T-helper 22 cell (primary cell): ENCODE results near the gene ABCC11.

Source experiments
- DNase-seq: peaks from one replicate; pipeline ENCODE4 v3.0.0-alpha.2; 2020; ENCODE audit warnings: low read depth

The ABCC11 gene

DNA sequence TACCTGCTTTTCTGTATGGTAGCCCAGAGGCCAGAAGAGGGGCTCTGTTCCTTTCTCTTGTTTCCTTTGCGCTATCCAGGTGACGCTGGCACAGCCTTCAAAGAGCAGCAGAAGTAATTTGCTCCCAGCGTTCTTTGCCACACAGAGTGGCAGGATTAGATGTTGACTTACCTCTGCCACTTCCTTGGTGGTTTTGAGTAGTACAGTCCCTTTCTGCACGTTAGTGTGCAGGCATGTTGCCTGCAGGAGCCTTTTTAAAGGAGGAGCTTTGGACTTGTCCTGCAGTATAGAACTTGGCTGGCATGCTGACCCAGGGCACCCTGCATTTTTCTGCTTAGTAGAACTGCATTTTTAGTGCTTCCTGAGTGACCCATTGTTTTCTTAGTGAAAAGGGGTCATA, at the start of gene ABCC11:
ABCC11 (minus strand) TSS at position 229 of the 400 bp plus-strand sequence. CDS start 15,618 bp downstream, outside the sequence.
- no peak for DNase-seq

DNA sequence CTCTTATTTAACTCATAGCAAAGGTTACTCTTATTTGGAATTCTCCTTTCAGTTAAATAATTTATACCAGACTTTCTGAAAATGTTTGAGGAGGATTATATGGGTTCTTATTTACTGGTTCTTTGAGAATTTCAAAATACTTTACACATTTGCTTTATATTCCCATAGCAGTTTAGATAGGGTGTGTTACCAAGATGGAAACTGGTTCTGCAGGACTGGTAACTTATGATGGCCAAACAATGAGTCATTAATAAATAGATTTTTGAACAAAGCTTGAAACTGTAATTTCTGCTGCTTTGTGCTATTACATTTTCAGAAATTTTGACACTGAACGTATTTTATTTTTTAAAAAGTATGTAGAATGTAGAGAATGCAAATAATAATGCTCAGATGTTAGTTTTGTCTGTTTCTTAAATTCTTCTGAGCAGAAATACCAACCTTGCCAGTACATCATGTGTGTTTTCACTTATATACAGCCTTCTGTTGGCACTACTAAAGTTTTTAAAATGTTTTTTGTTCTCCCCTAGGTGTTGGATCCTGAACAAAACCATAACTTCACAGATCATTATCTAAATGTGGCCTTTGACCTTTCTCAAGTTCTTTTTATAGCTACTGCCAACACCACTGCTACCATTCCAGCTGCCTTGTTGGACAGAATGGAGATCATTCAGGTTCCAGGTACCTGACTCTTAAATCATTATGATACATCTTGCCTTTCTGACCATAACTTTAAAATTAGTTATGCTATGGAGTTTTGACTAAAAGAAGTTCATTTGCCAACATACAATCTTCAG, 48.3 kb upstream of the ABCC11 start:
- no peak for DNase-seq

DNA sequence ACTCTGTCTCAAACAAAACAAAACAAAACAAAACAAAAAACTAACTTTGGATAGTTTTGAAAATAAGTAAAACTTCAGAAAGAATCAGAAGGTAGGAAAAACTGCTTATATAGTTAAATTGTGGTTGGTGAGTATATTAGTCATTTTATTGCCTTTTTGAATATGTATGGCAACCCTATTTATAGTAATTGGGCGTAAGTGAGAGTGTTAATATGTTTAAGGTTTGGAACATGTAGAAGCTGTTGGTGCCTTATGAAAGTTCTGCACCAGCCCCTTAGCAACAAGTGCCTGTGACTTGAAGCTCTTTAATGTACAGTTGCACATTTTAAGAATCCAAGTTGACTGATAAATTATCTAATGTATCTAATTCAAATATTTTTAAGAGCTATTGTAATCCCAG, 47.4 kb upstream of the ABCC11 start:
- DNase-seq: no peak

DNA sequence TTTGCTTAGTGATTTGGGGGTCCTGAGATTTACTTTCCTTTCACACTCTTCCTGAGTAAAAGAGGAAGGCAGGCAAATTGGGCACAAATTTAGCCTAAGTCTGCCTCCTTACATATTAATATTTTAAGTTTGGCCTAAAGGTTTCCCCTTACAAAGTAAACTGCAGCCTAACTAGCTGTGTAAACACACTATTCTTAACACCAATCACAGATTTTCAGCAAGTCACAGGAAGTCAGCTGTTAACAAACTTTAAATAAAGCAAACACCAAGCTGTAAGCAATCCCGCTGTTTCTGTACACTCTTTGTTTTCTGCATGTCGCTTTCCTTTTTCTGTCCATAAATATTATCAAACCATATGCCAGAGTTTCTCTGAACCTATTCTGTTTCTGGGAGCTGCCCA, 45.1 kb upstream of the ABCC11 start:
- DNase-seq: no peak

DNA sequence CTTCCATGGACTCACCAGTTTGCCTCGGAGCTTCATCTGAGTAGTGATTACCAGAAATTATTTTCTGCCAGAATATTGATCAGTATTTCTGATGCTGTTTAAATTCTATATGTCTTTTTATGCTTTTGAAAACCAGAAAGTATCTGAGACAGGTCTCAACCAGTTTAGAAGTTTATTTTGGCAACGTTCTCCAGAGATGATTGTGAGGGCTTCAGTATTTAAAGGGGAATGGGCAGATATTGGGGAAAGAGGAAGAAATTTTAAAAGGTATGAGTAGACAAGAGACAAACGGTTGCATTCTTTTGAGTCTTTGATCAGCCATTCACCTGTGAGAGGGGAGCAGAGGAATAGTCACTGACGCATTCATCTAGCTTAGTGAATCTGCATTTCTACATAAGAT, 44.4 kb upstream of the ABCC11 start:
- DNase-seq: no peak

DNA sequence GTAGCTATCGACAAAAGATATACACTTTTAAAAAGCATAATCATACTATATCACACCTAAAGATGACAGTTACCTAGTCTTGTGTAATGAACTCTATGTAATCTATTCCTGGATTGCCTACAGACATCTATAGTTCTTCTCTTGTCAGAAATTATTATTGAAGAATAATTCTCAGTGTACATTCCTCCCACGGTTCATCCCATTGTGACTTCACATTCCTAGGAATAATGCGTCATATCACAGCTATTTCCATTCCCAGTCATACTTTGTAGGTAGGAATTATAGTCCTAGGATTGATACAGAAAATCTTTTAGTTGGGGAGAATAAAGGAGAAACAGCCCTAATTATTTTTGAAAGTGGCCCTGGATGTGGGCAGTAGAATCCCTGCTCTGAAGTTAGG, 44.0 kb upstream of the ABCC11 start:
- no peak for DNase-seq

DNA sequence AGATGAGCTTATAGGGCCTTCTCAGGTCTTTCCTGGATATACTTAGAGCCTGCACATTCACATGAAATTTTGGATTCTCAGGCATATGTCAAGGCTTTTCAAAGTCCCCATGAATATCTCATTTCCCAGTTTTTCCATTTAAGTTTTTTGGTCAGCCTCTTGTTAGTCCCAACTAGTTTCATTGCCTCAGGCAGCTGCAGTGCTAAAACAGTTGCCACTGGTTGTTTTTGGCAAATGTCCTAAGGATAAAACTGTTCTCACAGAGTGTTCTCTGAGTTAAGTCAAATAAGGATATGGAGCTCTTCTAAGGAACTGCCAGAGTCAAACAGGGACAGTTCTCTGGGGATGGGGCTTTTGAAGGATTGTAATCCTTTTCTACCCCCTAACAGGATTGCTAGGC, 39.9 kb upstream of the ABCC11 start:
- DNase-seq: no peak

DNA sequence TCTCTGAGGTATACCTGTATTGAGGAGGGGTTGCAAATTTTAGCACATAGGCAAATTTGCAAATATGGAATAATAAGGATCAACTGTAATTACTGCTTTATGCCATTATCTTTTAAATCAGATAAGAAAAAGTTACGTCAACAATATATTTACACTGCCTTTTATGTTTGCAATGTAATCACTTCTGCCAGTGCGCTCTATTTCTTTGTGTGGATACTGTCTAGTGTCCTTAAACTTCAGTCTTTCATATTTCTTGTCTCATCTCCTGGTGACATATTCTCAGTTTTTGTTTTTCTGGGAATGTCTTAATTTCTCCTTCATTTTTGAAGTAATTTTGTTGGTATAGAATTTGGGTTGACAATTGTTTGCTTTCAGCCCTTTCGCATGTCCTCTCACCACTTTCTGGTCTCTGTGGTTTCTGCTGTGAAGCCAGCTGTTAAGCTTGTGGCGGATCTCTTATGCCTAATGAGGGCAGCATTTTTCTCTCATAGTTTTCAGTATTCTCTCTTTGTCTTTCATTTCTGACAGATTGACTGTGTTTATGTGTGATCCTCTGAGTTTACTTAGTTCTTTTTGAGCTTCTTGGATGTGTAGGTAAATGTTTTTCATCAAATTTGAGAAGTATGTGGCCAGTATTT, 37.6 kb upstream of the ABCC11 start:
- no peak for DNase-seq

DNA sequence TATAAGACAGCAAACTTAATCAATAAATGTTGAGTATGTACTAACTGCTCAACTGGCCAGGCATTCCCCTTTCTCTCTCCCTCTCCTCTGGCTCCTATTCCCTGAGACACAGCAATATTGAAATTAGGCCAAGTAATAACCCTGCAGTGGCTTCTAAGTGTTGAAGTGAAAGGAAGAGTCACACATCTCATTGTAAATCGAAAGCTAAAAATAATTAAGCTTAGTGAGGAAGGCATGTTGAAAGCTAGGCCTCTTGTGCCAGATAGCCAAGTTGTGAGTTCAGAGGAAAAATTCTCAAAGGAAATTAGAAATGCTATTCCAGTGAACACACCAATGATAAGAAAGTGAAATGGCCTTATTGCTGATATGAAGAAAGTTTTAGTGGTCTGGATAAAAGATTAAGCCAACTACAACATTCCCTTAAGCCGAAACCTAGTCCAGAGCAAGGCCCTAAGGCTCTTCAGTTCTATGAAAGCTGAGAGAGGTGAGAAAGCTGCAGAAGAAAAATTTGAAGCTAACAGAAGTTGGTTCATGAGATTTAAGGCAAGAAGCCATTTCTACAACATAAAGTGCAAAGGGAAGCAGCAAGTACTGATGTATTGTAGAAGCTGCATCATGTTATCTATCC, 35.4 kb upstream of the ABCC11 start:
- no peak for DNase-seq

DNA sequence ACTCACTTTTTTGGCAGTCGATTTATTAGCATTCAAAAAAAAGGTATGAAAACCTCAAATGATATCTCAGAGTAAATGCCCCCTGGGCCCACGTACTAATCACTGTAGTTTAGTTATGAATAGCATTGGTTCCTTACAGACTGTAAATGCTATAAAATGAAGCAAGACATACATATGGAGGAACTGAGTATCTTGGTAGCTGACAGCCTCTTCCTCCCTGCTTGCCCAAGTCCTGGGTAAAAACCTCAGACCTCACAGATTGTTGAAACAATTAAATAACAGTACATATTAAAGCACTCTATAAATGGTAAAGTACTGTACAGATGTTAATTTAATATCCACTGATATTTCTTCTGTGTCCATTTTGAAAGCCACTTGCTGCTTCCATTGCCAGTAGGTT, 33.2 kb upstream of the ABCC11 start:
- DNase-seq: no peak

DNA sequence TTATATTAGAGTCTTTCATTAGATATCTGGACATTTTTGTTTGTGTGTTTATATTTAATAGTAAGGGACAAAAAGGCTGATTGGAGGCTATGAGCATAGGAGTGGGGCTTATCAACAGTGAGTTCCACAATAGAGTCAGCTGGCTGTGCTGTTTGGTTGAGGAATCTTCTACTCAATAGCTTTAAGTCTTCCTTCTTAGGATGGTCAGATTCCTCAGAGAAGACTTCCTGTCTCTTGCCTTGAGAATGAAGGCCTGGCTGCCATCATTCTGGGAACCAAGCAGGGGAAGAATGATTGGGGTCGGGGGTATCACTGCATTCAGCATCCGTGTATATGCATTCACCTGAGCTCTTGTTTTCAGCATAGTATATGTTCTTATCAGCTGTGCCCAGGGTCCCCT, 31.9 kb upstream of the ABCC11 start:
- DNase-seq: no peak

DNA sequence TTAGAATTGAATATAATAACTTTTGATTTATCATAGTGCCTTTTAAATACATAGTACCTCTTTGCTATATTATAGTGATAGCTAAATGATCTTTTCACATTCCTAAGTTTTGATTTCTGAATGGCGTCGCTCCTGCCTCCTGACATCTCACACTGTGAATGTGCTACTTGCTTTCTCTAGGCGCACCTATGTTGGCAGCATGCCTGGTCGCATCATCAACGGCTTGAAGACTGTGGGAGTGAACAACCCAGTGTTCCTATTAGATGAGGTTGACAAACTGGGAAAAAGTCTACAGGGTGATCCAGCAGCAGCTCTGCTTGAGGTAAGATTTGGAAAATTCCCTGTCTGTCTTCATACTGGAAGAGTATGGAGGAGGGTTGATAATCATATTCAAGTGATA, 29.8 kb upstream of the ABCC11 start:
- no peak for DNase-seq

DNA sequence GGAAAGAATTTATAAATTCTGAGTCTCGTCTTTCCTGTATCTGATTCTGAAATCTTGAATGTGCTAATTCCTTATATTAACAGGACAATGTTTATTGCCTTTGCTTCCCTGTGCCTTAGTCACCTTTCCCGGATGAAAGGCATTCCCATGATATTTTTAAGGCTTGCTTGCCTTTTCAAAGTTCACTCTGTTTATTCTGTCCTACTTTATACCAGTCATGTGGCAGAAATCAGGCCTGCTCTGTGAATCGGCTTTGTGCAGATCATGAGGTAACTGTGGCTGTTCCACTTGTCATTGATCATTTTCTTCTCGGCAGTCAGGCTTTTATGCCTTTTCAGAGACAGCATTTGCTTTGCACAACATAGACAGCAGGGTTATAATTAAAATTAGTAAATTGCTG, 28.8 kb upstream of the ABCC11 start:
- DNase-seq: no peak

DNA sequence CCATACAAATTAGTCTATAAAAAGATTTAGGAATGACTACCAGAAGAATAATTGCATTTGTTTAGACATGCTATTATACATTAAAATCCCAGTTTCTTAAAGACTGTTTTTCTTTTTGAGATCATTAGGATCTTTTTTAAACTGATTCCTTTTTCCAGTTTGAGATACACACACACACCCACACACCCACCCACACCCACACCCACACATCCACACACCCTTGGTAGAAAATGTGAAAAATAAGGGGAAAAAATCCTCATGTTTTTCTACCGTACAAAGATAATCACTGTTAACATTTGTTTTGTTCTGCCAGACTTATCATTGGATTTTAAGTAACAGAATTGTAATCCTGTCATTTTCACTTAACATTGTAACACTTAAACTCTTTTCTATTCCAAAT, 27.1 kb upstream of the ABCC11 start:
- no peak for DNase-seq

DNA sequence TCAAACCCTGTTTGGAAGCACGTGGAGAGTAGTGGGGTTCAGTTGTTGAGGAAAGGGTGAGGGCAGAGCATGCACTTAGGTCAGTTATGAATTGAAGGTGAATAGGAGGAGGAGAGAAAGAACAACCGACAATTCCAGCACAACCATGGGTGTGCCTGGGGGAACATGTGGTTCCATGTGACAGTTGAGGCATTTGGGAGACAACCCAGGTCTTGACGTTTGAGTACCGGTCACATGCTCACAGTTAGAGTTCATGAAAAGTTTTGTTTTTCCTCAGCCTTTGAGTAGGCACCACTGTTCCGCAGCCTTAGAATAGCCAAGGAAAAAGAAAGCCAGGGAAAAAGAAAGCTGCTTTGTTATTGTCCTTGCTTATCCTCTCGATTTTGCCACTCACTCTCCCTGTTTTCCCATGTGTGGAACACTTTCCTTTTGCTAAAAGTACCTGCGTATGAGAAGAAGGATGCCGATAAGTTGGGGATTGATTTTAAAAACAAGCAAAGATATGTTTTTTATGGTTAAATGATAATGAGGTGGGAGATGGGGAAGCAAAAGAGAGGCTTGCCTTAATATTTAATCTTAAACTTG, 25.6 kb upstream of the ABCC11 start:
- DNase-seq: no peak

DNA sequence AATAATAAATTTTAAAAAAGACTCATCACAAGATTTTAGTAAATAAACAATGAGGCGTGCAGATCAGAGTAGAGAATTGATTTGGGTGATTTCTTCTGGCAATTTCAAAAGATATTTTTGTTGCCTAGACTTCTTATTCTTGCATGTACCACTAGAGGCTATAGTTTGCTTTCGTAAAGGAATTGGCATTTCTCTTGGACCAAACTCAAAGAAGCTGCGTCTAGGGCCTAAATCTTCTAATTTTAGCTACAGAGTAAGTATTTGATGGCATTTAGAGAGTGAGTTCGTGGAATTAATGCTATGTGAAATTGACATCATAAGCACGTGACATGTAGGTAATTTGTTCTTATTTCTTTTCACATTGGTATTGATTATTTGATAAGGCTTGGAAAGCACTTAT, 24.4 kb upstream of the ABCC11 start:
- no peak for DNase-seq

DNA sequence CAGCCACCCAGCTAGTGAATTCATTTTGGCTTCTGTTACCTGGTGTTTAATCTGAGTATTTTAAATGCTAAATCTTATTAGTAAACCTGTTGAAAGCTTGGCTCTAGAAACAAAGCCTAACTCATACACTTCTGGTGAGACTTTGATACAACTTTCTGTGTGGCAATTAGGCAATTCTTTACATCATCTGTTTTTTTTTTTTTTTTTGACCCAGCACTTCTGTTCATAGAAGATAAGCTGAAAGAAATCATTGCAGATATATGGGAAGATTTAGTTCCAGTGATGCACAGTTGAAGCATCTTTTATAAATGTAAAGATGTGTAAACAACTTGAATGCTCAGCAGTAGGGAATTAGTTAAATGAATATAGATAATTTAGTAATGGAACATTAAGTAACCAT, 21.7 kb upstream of the ABCC11 start:
- no peak for DNase-seq

DNA sequence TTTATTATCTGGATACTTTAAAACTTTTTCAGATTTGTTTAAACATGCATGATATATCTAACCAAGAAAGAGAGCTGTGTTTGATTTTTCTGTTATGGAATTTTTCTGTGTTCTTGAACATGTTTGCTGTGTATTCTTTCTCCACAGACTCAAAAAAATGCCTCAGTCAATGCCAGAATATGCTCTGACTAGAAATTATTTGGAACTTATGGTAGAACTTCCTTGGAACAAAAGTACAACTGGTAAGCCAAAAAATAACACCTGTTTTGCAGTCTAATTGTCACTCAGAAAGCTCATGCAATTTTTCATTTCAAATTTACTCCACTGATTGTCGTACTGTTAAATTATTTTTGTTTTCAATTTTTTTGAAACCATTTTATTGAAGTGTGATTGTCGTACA, 15.3 kb upstream of the ABCC11 start:
- DNase-seq: no peak

DNA sequence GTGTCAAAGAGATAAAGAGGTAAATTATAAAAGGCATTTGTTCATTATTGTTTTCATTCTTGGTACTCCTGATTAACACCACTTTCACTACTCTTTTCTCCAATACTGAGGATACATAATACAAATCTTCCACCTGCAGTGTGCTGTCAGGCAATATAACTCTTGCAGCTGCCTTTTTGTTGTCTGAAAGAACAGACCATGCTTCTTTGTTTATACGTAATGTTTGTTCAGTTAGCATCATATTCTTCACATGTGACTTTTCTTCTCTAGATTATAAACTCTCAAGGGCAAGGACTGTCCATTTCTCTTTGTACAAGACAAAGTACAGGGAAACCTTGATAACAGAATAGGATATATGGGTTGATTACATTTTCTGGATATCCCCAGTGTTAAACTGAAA, 14.2 kb upstream of the ABCC11 start:
- DNase-seq: no peak

DNA sequence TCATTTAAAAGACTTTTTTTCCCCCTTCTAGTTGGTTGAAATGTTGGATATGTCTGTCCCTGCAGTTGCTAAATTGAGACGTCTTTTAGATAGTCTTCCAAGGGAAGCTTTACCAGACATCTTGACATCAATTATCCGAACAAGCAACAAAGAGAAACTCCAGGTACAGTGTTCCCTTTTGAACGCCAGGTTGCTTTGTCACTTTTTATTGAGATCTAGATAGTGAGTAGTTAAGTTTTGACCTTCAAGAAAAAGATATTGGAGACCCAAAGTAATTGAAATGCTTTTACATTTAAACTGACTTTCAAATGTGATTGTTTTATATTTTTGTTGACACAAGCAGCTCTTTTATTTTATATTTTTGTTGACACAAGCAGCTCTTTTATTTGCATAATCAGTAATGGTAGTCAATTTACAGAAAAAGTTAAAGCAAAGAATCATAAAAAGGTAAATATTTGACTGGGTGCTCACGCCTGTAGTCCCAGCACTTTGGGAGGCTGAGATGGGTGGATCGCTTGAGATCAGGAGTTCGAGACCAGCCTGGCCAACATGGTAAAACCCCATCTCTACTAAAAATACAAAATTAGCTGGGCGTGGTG, 9.3 kb upstream of the ABCC11 start:
- no peak for DNase-seq

DNA sequence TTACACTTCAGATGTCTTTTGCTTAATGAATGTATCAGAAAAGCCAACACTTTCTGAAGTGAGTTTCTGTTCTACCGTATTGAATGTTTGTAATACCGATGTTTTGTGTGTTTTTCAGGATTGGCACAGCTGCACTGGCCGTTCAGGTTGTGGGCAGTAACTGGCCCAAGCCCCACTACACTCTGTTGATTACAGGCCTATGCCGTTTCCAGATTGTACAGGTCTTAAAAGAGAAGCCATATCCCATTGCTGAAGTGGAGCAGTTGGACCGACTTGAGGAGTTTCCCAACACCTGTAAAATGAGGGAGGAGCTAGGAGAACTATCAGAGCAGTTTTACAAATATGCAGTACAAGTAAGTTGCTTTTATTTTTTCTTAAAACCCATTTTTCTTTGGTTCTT, 4.7 kb upstream of the ABCC11 start:
- no peak for DNase-seq

DNA sequence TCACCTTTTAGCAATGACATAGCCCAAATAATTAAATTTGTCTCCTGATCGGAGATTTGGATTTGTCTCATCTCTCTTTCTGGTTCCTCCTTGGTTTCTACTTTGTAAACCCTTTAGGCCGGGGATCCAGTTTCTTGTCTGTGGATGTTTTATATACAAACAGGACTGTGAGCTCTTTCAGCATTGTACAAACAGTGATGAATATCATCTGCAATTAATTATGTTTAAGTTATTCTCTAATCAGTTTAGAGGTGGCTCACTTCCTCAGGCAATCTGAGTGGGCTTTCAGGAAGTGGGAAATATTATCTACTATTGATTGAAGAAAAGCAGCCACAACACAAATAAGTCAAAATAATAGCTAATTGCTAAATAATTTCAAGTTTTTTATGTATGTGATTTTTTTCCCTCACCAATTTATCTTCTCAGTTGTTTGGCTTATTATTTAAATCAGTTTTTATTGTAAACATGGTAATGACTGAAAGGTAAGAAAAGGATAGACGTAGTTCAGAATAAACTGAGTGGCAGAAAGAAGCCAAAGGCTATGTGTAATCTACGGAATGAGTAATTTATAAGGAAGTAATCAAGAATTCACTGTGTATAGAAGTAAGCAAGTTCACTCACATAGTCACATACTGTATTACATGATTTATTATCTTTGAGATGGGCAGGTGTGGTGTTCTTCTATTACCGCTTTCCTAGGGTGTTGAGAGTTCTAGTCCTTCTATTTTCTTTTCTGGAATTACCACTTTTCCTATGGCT, 3.4 kb upstream of the ABCC11 start:
- no peak for DNase-seq
